GM23338 (cell line): Measurements from ENCODE around the gene FNDC1. TPM values are rescaled to one million over a fixed set of nuclear protein-coding genes. Genes with fewer than 3 reads are reported as not detected.

ENCODE experiments used
- ATAC-seq: fragments of 200-7000 bp; cut with Tn5 transposase; 3 replicates; pipeline ENCODE4 v1.9.1; 2020
- DNase-seq: peaks from one replicate; pipeline ENCODE4 v3.0.0-alpha.2; 2015; ENCODE audit warnings: low spot score
- H2AFZ ChIP-seq: fragments of 200-600 bp; sonication (generic); 2 replicates; pipeline ENCODE4 v1.8.0; 2016; ENCODE audit warnings: antibody characterized with exemption, mild to moderate bottlenecking, moderate library complexity
- H3F3A ChIP-seq: fragments of 200-600 bp; sonication (generic); replicated peaks from 2 replicates; pipeline ENCODE4 v1.8.0; 2017; ENCODE audit warnings: antibody characterized with exemption, mixed run types, low read depth
- H3K27ac ChIP-seq: fragments of 200-600 bp; sonication (generic); 2 replicates; pipeline ENCODE4 v1.6.1; 2016; ENCODE audit warnings: low read depth
- H3K27me3 ChIP-seq: fragments of 200-600 bp; sonication (generic); 2 replicates; pipeline ENCODE4 v1.8.0; 2016; ENCODE audit warnings: mild to moderate bottlenecking, mixed run types, moderate library complexity; ENCODE audit not compliant: insufficient read depth
- H3K36me3 ChIP-seq: fragments of 200-600 bp; sonication (generic); 2 replicates; pipeline ENCODE4 v1.8.0; 2016; ENCODE audit warnings: mild to moderate bottlenecking; ENCODE audit not compliant: insufficient read depth
- H3K4me1 ChIP-seq: fragments of 200-600 bp; sonication (generic); 2 replicates; pipeline ENCODE4 v1.8.0; 2016; ENCODE audit warnings: mild to moderate bottlenecking, moderate library complexity; ENCODE audit not compliant: insufficient read depth
- H3K4me2 ChIP-seq: fragments of 200-600 bp; sonication (generic); 2 replicates; pipeline ENCODE4 v1.7.1; 2017; ENCODE audit warnings: mixed run types
- H3K4me3 ChIP-seq: fragments of 200-600 bp; sonication (generic); 2 replicates; pipeline ENCODE4 v1.6.1; 2016; ENCODE audit warnings: mixed run types
- H3K79me2 ChIP-seq: fragments of 200-600 bp; sonication (generic); replicated peaks from 2 replicates; pipeline ENCODE4 v1.8.0; 2017; ENCODE audit warnings: mild to moderate bottlenecking; ENCODE audit not compliant: insufficient read depth
- H3K9me2 ChIP-seq: fragments of 200-600 bp; sonication (generic); 2 replicates; pipeline ENCODE4 v1.8.0; 2017; ENCODE audit not compliant: insufficient read depth
- H4K20me1 ChIP-seq: fragments of 200-600 bp; sonication (generic); replicated peaks from 2 replicates; pipeline ENCODE4 v1.8.0; 2017; ENCODE audit warnings: mild to moderate bottlenecking; ENCODE audit not compliant: insufficient read depth
- H3K27ac Mint-ChIP-seq: 2 replicates; pipeline ENCODE4 v1.8.0; 2020; ENCODE audit warnings: inconsistent platforms, mild to moderate bottlenecking, moderate library complexity, mixed read lengths
- H3K27me3 Mint-ChIP-seq: 3 replicates; pipeline ENCODE4 v1.8.0; 2022; ENCODE audit warnings: low read depth, mild to moderate bottlenecking, moderate library complexity, mixed read lengths, inconsistent platforms; ENCODE audit not compliant: insufficient read depth, poor library complexity
- H3K36me3 Mint-ChIP-seq: 3 replicates; pipeline ENCODE4 v1.8.0; 2021; ENCODE audit warnings: low read depth, mild to moderate bottlenecking, inconsistent platforms, moderate library complexity, mixed read lengths
- H3K4me1 Mint-ChIP-seq: 3 replicates; pipeline ENCODE4 v1.8.0; 2020; ENCODE audit warnings: mild to moderate bottlenecking, inconsistent platforms, mixed read lengths
- H3K4me3 Mint-ChIP-seq: 3 replicates; pipeline ENCODE4 v1.8.0; 2021; ENCODE audit warnings: moderate library complexity, mild to moderate bottlenecking, inconsistent platforms, mixed read lengths
- H3K9me3 Mint-ChIP-seq: 3 replicates; pipeline ENCODE4 v1.8.0; 2020; ENCODE audit warnings: moderate library complexity, mild to moderate bottlenecking, inconsistent platforms, mixed read lengths
- CREB1 ChIP-seq: fragments of 250-450 bp; sonication (Bioruptor Pico); IDR thresholded peaks from 2 replicates; pipeline ENCODE4 v1.5.0; 2020; ENCODE audit warnings: low read depth, mild to moderate bottlenecking, moderate library complexity
- EZH2 ChIP-seq: fragments of 200-600 bp; sonication (generic); IDR thresholded peaks from one replicate; pipeline ENCODE4 v1.8.0; 2017; ENCODE audit warnings: antibody characterized with exemption, mild to moderate bottlenecking, low read depth; ENCODE audit not compliant: unreplicated experiment
- EZH2phosphoT487 ChIP-seq: fragments of 200-600 bp; sonication (generic); IDR thresholded peaks from one replicate; pipeline ENCODE4 v1.8.1; 2018; ENCODE audit warnings: antibody characterized with exemption; ENCODE audit not compliant: unreplicated experiment
- JUNB ChIP-seq: IDR thresholded peaks from one replicate; pipeline ENCODE4 v1.6.1; 2016; ENCODE audit warnings: antibody characterized with exemption; ENCODE audit not compliant: unreplicated experiment
- NANOG ChIP-seq: IDR thresholded peaks from 2 replicates; pipeline ENCODE4 v1.6.1; 2016; ENCODE audit warnings: antibody characterized with exemption, borderline replicate concordance
- POLR2AphosphoS5 ChIP-seq: IDR thresholded peaks from 2 replicates; pipeline ENCODE4 v1.6.1; 2016; ENCODE audit warnings: antibody characterized with exemption, low read depth
- STAT1 ChIP-seq: IDR thresholded peaks from one replicate; pipeline ENCODE4 v1.6.1; 2016; ENCODE audit warnings: antibody characterized with exemption; ENCODE audit not compliant: unreplicated experiment
- ZNF114 ChIP-seq: fragments of 250-450 bp; sonication (Bioruptor Pico); IDR thresholded peaks from 2 replicates; pipeline ENCODE4 v1.5.0; 2020; ENCODE audit warnings: mild to moderate bottlenecking, moderate library complexity
- ZNF331 ChIP-seq: fragments of 250-450 bp; sonication (Bioruptor Pico); IDR thresholded peaks from 2 replicates; pipeline ENCODE4 v1.5.0; 2020; ENCODE audit warnings: low read depth, mild to moderate bottlenecking, moderate library complexity
- polyA plus RNA-seq: library from polyadenylated mRNA; unstranded; fragments of >200 nt; fragmentation: Nextera tagmentation; extraction: Ambion mirVana; gene quantifications from 2 replicates; pipeline ENCODE4 v1.2.1, GENCODE V29; 2016
- total RNA-seq: library from RNA; depleted of rRNA; stranded (reverse); fragments of >200 nt; shearing (Covaris generic); gene quantifications from 2 replicates; pipeline ENCODE4 v1.2.3, GENCODE V29; 2014
- TF ChIP-seq, protein P1 (sequence below): IDR thresholded peaks from one replicate; pipeline ENCODE4 v1.6.1; 2018; ENCODE audit warnings: antibody characterized with exemption; ENCODE audit not compliant: unreplicated experiment
- TF ChIP-seq, protein P2 (sequence below), 2 experiments: fragments of 200-600 bp in 1 of 2; sonication (generic) in 1 of 2; conservative IDR thresholded peaks; 2 replicates each; pipeline versions ENCODE4 v1.5.1 to v1.6.1; 2016 to 2017; ENCODE audit warnings: antibody characterized with exemption in 2 of 2, low read depth in 2 of 2, mild to moderate bottlenecking in 2 of 2, moderate library complexity in 1 of 2
- TF ChIP-seq, protein P3 (sequence below): IDR thresholded peaks from 2 replicates; pipeline ENCODE4 v1.6.1; 2016; ENCODE audit warnings: antibody characterized with exemption
- TF ChIP-seq, protein P4 (sequence below): fragments of 250-450 bp; sonication (Bioruptor Pico); IDR thresholded peaks from 2 replicates; pipeline ENCODE4 v1.5.0; 2020; ENCODE audit warnings: mild to moderate bottlenecking, moderate library complexity

The FNDC1 gene
- total and polyA plus RNA-seq, 2 experiments from 2014 or later = 0.38 to 0.57 TPM

DNA sequence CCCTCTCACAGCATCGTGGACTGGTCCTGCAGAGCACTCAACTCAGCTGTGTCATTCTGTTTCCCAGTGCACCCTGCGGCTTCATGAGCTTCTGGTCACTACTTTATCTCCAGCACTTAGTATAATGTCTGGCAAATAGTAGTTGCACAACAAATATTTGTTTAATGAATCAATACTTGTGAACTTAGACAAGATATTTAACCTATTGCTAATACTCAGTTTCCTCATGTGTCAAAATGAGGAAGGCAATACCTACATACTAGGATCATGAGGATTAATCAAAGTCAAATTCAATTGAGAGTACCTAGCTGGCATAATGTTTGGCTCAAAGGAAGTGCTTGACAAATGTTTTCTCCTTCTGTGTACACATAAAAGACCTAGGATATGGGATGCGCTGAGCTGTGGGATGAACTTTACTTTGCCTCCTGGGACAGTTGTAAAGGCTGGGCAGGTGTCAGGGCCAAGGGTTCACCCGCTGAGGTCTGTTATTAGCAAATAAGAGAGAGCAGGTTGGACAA is 86.3 kb downstream of the FNDC1 start:
- ATAC-seq (no peak), DNase-seq (no peak)
- no peaks in the 10 kb centered on the region for H3K4me1 ChIP-seq
- no peaks in the 10 kb centered on the region for H3K79me2 ChIP-seq
- no peaks in the 10 kb centered on the region for H3K9me3 Mint-ChIP-seq
- no peak overlapping the region for H3K27ac Mint-ChIP-seq
- H3K27ac ChIP-seq = no peak overlapping the region
- H3K4me3 Mint-ChIP-seq = no peak overlapping the region
- no peak overlapping the region for H3K4me2 ChIP-seq
- no peaks in the 10 kb centered on the region for H3K36me3 Mint-ChIP-seq
- no peaks in the 10 kb centered on the region for H3K27me3 ChIP-seq
- H3K4me1 Mint-ChIP-seq = peaks cover 3% of the 10 kb centered on the region; the same call in 2 of the 3 replicates
- H3K4me3 ChIP-seq = no peak overlapping the region
- H3F3A ChIP-seq = no peaks in the 10 kb centered on the region
- TF ChIP-seq ZNF331 (no peak), CREB1 (CRISPR knock-in tag) (no peak), EZH2phosphoT487 (no peak), JUNB (no peak), NANOG (no peak), POLR2AphosphoS5 (no peak), EZH2 (no peak), STAT1 (no peak), ZNF114 (CRISPR knock-in tag) (no peak)
- TF ChIP-seq, protein P1, sequence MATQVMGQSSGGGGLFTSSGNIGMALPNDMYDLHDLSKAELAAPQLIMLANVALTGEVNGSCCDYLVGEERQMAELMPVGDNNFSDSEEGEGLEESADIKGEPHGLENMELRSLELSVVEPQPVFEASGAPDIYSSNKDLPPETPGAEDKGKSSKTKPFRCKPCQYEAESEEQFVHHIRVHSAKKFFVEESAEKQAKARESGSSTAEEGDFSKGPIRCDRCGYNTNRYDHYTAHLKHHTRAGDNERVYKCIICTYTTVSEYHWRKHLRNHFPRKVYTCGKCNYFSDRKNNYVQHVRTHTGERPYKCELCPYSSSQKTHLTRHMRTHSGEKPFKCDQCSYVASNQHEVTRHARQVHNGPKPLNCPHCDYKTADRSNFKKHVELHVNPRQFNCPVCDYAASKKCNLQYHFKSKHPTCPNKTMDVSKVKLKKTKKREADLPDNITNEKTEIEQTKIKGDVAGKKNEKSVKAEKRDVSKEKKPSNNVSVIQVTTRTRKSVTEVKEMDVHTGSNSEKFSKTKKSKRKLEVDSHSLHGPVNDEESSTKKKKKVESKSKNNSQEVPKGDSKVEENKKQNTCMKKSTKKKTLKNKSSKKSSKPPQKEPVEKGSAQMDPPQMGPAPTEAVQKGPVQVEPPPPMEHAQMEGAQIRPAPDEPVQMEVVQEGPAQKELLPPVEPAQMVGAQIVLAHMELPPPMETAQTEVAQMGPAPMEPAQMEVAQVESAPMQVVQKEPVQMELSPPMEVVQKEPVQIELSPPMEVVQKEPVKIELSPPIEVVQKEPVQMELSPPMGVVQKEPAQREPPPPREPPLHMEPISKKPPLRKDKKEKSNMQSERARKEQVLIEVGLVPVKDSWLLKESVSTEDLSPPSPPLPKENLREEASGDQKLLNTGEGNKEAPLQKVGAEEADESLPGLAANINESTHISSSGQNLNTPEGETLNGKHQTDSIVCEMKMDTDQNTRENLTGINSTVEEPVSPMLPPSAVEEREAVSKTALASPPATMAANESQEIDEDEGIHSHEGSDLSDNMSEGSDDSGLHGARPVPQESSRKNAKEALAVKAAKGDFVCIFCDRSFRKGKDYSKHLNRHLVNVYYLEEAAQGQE = no peak
- TF ChIP-seq, protein P2, sequence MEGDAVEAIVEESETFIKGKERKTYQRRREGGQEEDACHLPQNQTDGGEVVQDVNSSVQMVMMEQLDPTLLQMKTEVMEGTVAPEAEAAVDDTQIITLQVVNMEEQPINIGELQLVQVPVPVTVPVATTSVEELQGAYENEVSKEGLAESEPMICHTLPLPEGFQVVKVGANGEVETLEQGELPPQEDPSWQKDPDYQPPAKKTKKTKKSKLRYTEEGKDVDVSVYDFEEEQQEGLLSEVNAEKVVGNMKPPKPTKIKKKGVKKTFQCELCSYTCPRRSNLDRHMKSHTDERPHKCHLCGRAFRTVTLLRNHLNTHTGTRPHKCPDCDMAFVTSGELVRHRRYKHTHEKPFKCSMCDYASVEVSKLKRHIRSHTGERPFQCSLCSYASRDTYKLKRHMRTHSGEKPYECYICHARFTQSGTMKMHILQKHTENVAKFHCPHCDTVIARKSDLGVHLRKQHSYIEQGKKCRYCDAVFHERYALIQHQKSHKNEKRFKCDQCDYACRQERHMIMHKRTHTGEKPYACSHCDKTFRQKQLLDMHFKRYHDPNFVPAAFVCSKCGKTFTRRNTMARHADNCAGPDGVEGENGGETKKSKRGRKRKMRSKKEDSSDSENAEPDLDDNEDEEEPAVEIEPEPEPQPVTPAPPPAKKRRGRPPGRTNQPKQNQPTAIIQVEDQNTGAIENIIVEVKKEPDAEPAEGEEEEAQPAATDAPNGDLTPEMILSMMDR (conservative IDR thresholded peaks at IDR 0.05; ENCODE audit: low read depth in 2 of 2) = no peak
- TF ChIP-seq, protein P3, sequence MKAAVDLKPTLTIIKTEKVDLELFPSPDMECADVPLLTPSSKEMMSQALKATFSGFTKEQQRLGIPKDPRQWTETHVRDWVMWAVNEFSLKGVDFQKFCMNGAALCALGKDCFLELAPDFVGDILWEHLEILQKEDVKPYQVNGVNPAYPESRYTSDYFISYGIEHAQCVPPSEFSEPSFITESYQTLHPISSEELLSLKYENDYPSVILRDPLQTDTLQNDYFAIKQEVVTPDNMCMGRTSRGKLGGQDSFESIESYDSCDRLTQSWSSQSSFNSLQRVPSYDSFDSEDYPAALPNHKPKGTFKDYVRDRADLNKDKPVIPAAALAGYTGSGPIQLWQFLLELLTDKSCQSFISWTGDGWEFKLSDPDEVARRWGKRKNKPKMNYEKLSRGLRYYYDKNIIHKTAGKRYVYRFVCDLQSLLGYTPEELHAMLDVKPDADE = no peak
- TF ChIP-seq, protein P4, sequence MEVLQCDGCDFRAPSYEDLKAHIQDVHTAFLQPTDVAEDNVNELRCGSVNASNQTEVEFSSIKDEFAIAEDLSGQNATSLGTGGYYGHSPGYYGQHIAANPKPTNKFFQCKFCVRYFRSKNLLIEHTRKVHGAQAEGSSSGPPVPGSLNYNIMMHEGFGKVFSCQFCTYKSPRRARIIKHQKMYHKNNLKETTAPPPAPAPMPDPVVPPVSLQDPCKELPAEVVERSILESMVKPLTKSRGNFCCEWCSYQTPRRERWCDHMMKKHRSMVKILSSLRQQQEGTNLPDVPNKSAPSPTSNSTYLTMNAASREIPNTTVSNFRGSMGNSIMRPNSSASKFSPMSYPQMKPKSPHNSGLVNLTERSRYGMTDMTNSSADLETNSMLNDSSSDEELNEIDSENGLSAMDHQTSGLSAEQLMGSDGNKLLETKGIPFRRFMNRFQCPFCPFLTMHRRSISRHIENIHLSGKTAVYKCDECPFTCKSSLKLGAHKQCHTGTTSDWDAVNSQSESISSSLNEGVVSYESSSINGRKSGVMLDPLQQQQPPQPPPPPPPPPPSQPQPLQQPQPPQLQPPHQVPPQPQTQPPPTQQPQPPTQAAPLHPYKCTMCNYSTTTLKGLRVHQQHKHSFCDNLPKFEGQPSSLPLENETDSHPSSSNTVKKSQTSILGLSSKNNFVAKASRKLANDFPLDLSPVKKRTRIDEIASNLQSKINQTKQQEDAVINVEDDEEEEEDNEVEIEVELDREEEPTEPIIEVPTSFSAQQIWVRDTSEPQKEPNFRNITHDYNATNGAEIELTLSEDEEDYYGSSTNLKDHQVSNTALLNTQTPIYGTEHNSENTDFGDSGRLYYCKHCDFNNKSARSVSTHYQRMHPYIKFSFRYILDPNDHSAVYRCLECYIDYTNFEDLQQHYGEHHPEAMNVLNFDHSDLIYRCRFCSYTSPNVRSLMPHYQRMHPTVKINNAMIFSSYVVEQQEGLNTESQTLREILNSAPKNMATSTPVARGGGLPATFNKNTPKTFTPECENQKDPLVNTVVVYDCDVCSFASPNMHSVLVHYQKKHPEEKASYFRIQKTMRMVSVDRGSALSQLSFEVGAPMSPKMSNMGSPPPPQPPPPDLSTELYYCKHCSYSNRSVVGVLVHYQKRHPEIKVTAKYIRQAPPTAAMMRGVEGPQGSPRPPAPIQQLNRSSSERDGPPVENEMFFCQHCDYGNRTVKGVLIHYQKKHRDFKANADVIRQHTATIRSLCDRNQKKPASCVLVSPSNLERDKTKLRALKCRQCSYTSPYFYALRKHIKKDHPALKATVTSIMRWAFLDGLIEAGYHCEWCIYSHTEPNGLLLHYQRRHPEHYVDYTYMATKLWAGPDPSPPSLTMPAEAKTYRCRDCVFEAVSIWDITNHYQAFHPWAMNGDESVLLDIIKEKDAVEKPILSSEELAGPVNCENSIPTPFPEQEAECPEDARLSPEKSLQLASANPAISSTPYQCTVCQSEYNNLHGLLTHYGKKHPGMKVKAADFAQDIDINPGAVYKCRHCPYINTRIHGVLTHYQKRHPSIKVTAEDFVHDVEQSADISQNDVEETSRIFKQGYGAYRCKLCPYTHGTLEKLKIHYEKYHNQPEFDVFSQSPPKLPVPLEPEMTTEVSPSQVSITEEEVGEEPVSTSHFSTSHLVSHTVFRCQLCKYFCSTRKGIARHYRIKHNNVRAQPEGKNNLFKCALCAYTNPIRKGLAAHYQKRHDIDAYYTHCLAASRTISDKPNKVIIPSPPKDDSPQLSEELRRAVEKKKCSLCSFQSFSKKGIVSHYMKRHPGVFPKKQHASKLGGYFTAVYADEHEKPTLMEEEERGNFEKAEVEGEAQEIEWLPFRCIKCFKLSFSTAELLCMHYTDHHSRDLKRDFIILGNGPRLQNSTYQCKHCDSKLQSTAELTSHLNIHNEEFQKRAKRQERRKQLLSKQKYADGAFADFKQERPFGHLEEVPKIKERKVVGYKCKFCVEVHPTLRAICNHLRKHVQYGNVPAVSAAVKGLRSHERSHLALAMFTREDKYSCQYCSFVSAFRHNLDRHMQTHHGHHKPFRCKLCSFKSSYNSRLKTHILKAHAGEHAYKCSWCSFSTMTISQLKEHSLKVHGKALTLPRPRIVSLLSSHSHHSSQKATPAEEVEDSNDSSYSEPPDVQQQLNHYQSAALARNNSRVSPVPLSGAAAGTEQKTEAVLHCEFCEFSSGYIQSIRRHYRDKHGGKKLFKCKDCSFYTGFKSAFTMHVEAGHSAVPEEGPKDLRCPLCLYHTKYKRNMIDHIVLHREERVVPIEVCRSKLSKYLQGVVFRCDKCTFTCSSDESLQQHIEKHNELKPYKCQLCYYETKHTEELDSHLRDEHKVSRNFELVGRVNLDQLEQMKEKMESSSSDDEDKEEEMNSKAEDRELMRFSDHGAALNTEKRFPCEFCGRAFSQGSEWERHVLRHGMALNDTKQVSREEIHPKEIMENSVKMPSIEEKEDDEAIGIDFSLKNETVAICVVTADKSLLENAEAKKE (CRISPR knock-in tag) = no peak
- H4K20me1 ChIP-seq = no peaks in the 10 kb centered on the region
- peaks cover 19% of the 10 kb centered on the region; the same call in 1 of the 2 replicates for H3K9me2 ChIP-seq
- H3K27me3 Mint-ChIP-seq = peaks cover 3% of the 10 kb centered on the region
- no peak overlapping the region for H2AFZ ChIP-seq
- H3K36me3 ChIP-seq = no peaks in the 10 kb centered on the region
